Non-pigmented ciliary epithelial cell (primary cell): ENCODE data around the gene AP3S2.

Source experiments
- DNase-seq: peaks from one replicate; pipeline ENCODE4 v3.0.0-alpha.2; 2010; ENCODE audit warnings: low read depth

AP3S2 gene

DNA sequence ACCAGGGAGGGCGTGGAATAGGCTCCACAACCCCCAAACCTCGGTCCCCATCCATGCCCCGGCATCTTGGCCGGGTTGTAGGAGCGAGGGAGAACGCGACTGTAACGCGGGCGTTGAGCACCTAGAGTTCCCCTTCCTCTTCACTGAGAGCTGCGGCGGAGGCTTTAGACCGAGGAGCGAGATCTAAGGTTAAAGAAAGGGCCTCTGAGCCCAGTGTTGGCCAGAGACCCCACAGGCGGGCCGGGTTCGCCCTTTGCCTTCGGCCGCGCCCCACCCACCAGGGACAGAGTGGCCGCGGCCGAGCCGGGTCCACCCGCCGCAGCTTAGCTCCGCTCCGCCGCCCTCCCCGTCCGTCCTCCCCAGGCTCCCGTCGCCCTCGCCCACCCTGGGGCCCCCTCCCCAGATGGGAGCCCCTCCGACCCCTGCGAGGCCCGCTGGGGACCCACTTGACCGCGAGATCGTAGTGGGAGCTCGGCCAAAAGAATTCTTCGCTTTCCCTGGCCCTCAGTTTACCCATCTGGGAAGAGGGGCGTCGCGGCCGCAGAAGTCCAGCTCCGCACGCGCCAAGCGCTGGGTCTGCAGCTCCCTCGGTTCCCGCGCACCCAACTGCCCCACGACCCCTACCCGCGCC is 79.6 kb downstream of the AP3S2 start:
- no peak for DNase-seq

- DNase-seq = no peak
Observed at GRCh38 chr15:89813381-89814111, 80.2 kb downstream of the AP3S2 start.

DNA sequence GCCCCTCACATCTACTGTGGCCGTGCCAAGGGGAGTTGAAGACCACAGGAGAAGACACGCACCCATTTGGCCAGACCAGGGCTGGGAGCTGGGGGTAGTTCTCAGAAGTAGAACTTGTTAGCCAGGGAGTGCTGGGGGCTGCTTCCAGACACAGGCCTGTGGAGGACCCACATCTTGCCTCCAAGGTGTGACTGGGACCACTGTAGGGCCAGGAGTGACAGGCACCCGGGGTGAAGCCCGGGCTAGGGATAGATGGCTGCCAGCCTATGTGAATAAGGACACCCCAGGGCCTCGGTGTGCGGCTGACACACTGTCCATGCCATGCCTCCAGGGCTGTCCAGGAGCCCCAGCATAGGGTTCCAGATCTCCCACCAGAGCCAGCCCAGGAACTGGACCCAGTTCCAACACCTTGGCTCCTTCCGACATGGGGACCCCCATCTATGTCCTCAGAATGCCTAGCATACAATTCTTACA is 80.9 kb downstream of the AP3S2 start:
- DNase-seq = no peak

DNA sequence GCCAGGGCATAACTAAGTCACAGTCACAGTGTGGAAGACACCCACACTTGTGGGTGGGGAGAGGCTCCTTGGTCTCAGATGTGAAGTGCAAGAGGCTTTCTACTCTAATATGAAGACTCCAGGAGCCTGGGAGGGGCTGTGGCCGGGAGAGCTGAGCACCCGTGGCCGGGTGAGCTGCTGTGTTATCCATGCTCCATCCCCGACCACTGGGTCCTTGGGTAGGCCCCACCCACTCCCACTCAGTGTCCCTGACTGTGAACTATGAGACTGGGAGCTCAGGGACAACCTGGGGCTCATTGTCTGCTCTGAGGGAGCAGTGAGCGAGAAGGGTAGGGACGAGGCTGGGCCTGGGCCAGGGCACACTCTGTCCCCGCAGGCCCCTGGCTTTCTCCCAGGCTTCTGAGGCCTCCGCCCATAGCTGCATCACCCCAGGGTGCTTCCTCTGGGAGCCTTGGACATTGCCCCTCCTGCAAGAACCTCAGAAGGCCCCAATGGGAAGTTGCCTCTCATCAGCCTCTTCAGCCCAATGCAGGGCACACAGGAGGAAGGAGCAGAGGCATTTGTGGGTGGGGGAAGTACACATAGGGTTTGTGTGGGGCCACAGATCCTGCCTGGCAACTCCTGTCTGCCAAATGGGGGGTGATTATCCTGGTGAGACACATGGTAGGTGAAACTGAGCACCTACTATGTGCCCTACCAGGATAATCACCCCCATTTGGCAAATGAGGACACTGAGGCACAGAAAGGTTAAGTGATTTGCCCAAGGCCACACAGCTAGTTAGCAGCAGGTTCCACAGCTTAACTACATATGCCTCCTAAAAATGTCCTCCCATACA is 81.6 kb downstream of the AP3S2 start:
- no peak for DNase-seq

DNA sequence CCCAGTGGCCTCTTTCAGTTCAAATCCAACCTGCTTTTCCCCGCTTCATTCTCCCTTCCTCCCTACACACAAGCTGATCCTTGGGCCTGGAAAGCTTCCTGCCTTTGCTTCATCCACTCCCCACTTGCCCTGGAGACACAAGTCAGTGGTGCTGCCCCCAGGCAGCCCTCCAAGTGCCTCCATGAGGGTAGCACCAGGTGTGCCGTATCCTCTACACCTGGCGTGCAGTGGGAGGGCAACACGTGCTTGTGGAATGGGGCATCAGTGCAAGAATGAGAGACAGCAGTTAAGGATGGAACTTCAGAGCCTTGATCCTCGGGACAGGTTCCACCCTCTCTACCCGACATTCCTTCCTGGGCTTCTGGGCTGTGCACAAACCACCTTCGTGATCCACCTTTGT is 83.0 kb downstream of the AP3S2 start:
- no peak for DNase-seq

DNA sequence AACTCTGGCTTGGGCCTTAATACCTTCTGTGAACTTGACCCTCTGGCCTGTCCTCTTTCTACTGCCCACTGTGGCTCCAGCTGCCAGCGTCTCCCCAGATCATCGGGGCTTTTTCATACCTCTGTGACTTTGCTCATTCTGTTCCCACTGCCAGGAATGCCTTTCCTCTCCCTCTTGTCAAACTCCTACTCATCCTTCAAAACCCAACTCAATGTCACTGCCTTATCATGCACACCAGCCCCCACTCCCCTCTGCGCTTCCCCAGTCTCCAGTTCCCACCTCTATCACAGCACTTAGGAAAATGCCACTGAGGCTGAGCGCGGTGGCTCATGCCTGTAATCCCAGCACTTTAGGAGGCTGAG is 84.0 kb downstream of the AP3S2 start:
- DNase-seq = no peak

DNA sequence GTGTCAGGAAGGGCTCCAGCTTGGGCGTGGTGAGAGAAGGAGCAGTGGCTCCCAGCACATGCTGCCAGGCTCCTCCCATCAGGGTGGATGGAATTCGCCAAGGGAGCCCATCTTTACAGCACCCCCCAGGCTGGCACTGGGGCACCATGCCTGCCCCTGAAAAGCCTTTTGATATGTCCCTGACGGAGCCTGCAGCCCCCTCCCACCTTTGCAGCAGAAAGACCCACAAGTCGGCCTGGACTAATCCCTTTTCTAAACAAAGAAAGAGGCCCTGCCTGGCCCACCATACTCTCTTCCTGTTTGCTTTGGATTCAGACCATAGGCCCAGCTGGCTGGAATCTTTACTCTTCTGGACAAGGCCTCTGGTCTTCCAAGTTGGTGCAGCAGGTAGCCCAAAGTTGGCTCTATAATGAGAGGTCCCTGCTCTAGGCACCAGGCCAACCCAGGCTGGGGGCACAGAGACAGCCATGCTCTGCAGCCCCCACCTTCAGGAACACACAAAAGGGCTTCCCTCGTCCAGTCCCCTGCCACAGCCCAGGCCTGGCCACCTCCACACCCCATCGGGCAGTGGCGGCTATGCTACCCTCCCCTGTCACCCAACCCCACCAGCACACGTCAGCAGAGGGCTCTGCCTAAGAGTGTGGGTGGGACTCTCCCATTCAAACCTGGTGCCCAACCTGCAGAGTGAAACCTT is 84.6 kb downstream of the AP3S2 start:
- DNase-seq = no peak

DNA sequence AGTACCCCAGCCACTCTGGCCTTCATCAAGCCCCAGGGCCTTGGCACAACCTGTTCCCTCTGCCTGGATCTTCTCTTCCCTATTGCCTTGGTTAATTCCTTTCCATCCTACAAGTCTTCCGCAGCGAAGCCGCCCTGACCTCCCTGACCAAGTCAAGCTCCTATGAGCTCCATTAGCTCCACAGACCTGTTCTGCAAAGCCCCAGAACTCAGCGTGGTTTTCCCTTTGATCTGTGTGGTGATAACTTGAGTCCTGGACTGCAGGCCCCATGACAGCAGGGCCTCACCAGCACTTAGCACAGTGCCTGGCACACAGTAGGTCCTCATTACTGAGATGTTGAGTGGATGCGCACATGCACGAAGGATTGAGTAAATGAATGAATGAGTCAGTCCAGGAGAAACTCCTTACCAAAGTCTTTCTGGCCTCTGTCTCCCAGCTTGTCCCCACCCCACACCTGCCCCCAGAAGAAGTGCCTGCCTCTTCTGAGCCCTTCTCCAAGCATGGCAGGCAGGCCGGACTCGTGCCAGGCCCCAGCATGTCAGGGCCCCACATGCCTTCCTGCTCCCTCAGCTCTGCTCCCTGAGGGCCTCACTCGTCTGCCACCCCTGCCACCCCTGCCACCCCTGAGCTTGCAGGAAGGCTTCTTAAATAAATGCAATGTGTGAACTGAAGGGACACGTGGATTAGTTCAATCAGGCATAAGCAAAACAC is 85.5 kb downstream of the AP3S2 start:
- DNase-seq = no peak

- DNase-seq = no peak
Observed at GRCh38 chr15:89807689-89808088, 86.1 kb downstream of the AP3S2 start.

- no peak for DNase-seq
Observed at GRCh38 chr15:89806559-89807550, 86.9 kb downstream of the AP3S2 start.

- no peak for DNase-seq
Observed at GRCh38 chr15:89806210-89806558, 87.6 kb downstream of the AP3S2 start.

- DNase-seq = no peak
Observed at GRCh38 chr15:89805241-89806209, 88.3 kb downstream of the AP3S2 start.

- DNase-seq = no peak
Observed at GRCh38 chr15:89803941-89804800, 89.6 kb downstream of the AP3S2 start.

DNA sequence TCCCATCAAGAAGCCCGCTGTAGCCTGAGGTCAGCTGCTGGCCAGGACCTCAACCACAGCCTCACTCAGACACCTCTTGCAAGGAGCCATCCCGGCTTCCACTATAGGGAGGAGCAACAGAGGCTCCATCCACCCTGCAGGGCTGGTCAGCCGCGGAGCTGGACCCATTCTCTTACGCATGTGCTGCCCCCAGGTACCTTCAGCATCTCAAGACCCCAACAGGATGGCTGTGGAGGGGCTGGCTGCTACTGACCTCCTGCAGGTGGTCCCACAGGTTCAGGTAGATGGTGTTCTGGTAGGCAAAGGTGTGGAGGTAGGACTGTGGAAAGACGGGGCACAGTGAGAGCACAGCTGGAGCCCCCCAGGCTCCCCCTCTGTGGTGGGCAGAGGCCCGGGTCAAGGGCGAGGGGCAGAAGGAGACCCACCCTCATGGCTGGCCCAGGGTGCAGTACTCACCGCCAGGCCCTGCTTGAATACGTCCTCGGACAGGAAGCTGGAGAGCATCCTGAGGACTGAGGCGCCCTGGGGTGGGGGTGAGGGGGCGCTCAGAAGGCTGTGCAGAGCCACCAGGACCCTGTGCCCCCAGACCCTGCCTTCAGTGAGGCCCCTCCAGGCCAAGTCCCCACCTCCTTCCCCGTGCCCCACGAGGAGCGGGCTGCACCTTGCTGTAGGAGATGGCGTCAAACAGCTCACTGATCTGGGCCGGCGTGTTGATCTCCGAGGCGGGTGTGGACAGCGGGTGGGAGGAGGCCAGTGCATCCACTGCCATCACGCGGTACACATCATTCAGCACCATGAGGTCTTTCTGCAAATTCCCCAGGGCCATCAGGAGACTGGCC is 90.6 kb downstream of the AP3S2 start:
- DNase-seq = no peak

DNA sequence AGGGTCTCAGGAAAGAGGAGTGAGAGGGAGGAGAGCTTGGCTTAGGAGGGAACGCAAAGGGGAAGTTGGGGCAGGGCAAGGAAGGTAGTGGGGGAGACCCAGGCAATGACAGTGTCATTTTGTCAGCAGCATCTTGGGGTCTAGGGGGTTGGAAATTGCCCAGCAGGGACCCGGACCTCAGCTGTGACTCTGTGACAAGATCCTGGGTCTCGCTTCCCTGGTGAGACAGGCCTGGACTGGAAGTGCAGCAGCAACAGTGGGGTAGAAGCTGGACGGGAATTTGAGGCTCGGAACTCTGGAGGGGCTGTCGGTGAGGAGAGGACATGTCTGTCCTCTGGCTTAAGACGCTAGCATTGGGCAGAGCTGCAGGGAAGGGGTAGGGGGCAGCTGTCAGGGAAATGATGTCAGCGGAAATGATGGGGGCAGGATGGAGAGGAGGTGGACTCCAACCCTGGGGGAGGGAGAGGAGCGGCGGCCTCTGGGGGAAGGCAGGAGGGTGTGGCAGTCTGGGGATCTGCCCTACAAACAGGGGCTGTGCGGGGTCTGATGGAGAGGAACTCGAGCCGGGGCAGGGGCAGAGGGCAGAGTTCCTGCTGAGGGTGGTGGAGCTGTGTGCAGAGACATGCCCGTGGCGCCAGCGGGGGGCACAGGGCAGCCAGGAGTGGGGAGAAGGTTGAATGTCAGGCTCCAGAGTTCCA is 91.4 kb downstream of the AP3S2 start:
- DNase-seq = no peak

DNA sequence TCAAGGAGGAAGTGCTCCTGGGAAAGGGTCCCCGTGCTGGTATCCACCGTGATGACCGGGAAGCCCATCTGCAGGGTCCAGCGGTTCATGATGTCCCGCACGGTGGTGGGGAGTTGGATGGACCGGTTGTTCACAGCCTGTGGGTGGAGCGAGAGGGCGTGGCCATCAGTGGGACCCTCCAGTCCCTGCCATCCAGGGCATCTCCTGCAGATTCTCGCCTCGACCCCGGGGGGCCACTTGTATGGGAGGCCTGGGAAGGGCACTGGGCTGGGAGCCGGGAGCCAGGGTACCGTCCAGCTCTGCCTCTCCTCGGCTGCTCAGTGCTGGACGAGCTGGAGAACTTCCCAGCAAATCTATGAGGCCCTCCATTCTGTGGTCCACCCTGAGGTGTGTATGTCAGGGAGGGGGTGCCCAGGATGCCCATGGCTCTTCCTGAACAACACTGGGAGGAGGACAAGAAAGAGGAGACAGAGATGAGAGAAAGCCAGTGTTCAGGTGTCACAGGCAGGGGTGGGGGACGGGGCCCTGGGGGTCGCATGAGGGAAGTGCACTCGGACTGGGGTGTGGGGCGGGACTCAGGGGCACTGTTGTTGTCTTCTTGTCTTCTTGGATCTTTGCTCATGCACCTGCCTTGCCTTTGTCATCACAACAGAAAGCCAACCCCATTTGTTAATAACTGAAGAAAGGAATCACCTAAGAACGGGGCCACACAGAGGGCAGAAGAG is 92.2 kb downstream of the AP3S2 start:
- DNase-seq = no peak
